ENCODE measurements around the gene PRSS27.
A peak's percentile ranks its signal among the peaks of the same experiment; 100 is the strongest.

PRSS27 gene

GRCh38 chr16:2752035-2752849, 32.2 kb upstream of the PRSS27 start, which contains the start of gene SRRM2 (continued):
- TF ChIP-seq ZBTB11 (tag by site-specific recombination; conservative IDR thresholded peaks at IDR 0.05; ENCODE audit: low read depth) = peak; percentile 91
- TF ChIP-seq ZNF596 (tag by site-specific recombination; IDR thresholded peaks at IDR 0.05) = peak; percentile 72
- no peak for TF ChIP-seq ZNF280C (tag by site-specific recombination; IDR thresholded peaks at IDR 0.05)
- TF ChIP-seq ZNF544 (tag by site-specific recombination; IDR thresholded peaks at IDR 0.05) = no peak
- TF ChIP-seq GFI1B (tag by site-specific recombination; IDR thresholded peaks at IDR 0.05) = no peak
- no peak for TF ChIP-seq HOXA7 (CRISPR knock-in tag; IDR thresholded peaks at IDR 0.05; ENCODE audit: borderline replicate concordance)
- TF ChIP-seq BCL11A (tag by site-specific recombination; IDR thresholded peaks at IDR 0.05; ENCODE audit: low read depth) = no peak
- no peak for TF ChIP-seq ZFP41 (tag by site-specific recombination; IDR thresholded peaks at IDR 0.05; ENCODE audit: borderline replicate concordance)
- TF ChIP-seq ZNF112 (tag by site-specific recombination; IDR thresholded peaks at IDR 0.05) = no peak
- TF ChIP-seq WT1 (tag by site-specific recombination; IDR thresholded peaks at IDR 0.05) = peak; percentile 23; the same call in 1 of the 2 replicates
- TF ChIP-seq ZNF174 (tag by site-specific recombination; IDR thresholded peaks at IDR 0.05) = no peak
- TF ChIP-seq ZNF629 (tag by site-specific recombination; IDR thresholded peaks at IDR 0.05) = peak; percentile 89
- no peak for TF ChIP-seq ZNF529 (tag by site-specific recombination; IDR thresholded peaks at IDR 0.05; ENCODE audit: insufficient replicate concordance)
- no peak for TF ChIP-seq ZSCAN18 (tag by site-specific recombination; IDR thresholded peaks at IDR 0.05)
- TF ChIP-seq ZNF223 (tag by site-specific recombination; IDR thresholded peaks at IDR 0.05) = no peak
- no peak for TF ChIP-seq ZNF621 (tag by site-specific recombination; IDR thresholded peaks at IDR 0.05)
- TF ChIP-seq TRIM28 (IDR thresholded peaks at IDR 0.05; ENCODE audit: borderline replicate concordance, low read length) = no peak; the same call in 1 of the 2 replicates
- no peak for TF ChIP-seq PRDM2 (tag by site-specific recombination; IDR thresholded peaks at IDR 0.05; ENCODE audit: borderline replicate concordance)
- no peak for TF ChIP-seq ZNF133 (tag by site-specific recombination; IDR thresholded peaks at IDR 0.05)
- peak; percentile 88; the same call in 1 of the 2 replicates for TF ChIP-seq GLI4 (tag by site-specific recombination; IDR thresholded peaks at IDR 0.05)
- TF ChIP-seq ZNF580 (tag by site-specific recombination; IDR thresholded peaks at IDR 0.05) = peak; percentile 73
- peak; percentile 83 for TF ChIP-seq ZNF561 (tag by site-specific recombination; IDR thresholded peaks at IDR 0.05; ENCODE audit: borderline replicate concordance)
- TF ChIP-seq SCRT2 (tag by site-specific recombination; IDR thresholded peaks at IDR 0.05) = no peak; the same call in 1 of the 2 replicates
- peak; percentile 92 for TF ChIP-seq YY2 (tag by site-specific recombination; IDR thresholded peaks at IDR 0.05)
- no peak for TF ChIP-seq ZNF16 (tag by site-specific recombination; IDR thresholded peaks at IDR 0.05; ENCODE audit: low read depth)
- TF ChIP-seq SP3 (tag by site-specific recombination; IDR thresholded peaks at IDR 0.05) = peak; percentile 87
- peak; percentile 82 for TF ChIP-seq ZIC2 (tag by site-specific recombination; IDR thresholded peaks at IDR 0.05)
